ENCODE measurements around the gene ZFX.
"Not testable (repeated sequence)": the region's sequence is repeated elsewhere in the genome, so short reads cannot be mapped to it uniquely, and the experiment has no call there.

Gene ZFX

DNA sequence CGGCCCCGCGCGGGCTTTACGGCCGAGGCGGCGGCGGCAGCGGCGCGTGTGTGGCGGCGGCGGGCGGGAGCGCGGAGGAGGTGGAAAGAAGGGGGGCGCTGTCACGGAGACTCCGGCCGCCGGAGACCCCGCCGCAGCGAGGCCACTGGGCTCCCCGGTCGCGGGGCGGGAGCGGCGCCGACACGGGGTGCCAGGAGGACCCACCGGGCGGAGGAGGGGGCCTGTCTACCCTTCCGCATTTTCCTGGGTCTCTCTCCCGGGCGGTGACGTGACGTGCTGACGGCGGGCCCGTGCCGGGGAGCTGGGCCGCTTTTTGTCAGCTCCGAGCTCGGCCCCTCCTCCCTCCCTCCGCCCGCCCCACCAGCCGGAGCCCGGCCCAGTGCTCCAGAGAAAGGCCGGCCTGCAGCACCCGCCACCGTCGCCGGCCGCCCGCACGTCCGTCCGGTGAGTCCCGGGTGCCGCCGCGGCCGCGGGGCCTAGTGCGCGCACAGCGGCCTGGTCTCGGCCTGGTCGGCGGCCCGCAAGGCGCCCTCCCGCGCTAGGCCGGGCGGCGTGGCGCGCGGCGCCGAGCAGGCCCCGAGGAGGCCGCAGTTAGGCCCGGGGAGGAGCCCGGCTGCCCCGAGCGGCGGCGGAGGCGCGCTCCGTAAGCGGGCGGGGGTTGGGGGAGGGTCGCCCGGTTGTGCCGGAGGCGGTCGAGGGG is at the start of gene ZFX:
TSS of gene ZFX (plus strand) at position 379 of the 700 bp plus-strand sequence. CDS start 23,014 bp downstream, outside the sequence.
- DNase-seq, result no peak

DNA sequence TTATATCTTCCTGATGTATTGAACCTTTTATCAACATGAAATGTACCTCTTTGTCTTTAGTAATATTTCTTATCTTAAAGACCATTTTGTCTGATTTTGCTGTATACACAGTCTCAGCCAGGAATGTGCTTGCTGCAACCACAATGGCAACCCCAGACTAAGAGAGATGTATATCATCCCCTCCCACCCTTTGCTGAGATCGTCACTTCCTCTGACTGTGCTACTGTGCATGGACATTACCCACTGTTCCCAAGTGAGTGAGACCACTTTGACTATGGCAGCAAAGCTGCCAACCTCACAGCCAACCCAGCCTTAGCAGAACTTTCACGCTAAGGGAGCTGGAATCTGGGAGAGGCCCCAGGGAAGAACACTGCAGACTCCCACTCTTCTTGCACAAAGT is 48.8 kb upstream of the ZFX start:
- DNase-seq, result no peak

DNA sequence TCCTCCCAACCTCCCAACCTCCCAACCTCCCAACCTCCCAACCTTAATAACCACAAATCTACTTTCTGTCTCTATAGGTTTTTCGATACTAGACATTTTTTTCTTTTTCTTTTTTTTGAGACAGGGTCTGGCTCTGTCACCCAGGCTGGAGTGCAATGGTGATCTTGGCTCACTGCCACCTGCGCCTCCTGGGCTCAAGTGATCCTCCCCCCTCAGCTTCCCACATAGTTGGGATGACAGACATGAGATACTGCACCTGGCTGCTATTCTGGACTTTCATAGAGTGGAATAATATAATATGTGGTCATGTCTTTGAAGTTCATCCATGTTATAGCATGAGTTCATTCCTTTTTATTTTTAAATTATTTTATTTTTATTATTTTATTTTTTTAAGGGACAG is 39.5 kb upstream of the ZFX start:
- no peak for DNase-seq

DNA sequence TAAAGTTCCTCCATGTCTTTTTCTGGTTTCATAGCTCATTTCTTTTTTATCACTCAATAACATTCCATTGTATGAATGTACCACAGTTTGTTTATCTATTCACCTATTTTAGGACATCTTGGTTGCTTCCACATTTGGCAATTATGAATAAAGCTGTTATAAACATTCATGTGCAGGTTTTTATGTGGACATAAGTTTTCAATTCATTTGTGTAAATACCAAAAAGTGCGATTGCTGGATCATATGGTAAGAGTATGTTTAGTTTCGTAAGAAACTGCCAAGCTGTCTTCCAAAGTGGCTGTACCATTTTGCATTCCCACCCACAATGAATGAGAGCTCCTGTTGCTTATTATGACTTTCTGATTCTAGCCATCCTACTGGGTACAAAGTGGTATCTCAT is 36.3 kb upstream of the ZFX start:
- DNase-seq, result no peak

DNA sequence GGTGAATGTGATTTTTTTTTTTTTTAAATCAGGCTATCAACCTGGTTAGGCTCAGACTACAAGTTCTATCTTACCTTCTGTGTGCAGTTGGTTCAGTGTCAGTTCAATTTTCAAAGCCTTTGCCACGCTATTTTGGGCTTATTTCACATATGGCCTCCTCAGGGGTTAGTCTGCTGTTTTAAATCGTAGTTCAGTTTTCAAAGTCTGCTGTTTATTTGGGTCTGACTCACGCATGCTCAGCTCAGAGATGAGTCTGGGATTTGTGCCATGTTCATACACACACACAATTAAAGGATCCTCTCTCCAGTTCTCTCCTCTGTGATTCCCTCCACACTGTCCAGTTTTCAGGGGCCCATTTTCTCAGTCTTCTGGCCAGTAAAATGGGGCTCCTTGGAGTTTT is 32.3 kb upstream of the ZFX start:
- no peak for DNase-seq

DNA sequence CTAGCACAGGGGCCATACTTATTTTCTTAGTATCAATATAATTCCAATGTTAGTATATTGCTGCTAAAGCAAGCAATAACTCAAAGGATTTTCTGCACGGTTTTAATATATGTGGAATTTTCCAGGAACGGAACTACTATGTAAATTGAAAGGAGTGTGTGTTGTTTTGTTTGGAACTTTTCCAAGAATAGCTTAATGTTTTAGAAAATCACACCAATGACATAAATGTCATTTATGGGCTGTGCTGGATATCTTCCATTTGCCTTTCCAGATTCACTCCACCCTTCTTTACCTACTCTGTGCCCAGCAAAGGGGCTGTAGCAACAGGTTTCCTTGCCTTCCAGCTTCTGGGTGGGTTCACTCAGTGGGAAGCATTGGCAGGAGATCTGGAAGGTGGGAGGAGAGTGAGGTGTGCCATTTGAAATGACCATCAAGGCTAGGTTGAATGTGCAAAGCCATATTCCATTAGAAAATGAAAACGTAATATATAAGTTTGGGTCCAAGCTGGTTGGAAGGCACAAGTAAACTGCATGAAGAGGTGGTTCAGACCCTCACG is 25.2 kb upstream of the ZFX start:
- DNase-seq, result no peak

DNA sequence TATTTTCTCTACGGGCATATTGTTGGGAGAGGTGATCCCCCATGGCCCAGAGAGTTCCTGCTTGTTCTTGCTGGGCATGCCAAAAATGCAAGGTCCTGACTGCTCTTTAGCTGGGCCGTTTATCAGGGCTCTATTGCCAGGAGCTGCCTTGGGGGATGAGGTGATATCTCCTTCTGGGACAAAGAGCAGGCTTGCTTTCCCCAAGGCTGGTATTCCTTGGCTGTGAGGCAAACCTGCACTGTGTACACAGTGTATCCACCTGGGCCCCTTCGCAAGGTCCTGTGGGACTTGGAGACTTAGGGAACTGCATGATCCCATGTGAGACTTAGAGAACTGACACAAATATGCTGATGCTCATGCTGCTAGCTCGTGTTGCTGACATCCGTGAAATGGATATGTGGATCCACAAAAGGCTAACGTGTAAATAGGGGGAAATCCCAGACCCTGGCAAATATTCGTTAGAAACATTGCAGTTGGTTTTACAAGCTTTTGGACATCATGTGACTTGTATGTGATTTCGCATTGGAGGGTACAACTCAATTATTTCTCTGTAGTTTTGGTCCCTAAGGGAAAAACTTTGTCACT is 24.4 kb upstream of the ZFX start:
- no peak for DNase-seq

DNA sequence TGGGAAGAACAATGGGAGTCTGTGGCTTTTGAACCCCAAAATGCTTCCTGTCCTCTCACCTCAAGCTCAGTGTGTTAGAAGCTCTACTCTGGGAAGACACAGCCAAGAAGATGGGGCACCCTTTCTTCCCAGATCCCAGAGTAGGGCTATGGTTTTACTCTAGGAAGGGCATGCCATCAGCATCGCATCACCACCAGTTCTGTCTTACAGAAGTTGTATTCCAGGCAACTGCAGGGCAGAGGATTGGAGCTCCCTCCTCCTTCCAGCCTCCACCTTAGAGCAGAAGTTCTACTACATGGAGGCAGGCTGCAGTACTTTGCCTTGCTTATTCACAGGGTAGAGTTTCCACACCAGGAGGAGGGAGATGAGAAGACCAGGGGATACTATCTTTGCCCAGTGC is 18.1 kb upstream of the ZFX start:
- no peak for DNase-seq

DNA sequence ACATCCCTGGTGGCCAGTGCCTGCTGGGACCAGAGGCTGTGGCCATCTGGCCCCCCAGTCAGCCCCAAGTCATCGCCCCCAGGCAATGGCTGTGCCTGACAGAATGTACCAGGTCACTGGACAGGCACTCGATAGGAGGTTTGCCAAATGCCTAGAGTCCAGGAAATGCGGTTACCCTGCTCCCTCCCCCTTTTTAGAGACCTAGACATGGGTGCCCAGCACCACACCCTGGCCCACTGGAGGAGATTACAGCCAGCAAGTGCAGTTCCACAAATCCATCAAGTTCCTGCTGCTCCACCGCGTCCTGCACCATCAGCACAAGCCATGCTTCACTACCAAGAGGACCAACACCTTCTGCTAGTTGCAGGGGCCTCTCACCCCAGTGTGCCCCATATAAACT is 16.2 kb upstream of the ZFX start:
- no peak for DNase-seq

DNA sequence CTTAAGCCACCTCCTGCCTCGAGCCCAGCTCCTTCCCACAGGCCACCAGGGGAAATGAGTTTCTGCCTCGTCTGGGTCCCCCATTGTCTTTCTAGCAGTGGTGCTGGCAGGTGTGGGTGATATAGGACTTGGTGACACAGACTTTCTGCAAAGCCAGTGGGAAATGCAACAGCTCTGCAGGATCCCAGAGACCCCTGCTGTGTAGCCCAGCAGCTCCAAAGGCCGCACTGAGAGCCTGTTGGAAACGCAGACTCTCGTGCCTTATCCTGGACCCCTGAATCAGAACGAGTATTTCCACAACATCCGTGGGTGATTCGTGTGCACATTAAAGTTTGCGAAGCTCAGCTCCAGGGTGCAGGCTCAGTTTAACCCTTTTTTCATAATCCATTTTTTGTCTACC is 13.8 kb upstream of the ZFX start:
- not testable (repeated sequence) for DNase-seq

DNA sequence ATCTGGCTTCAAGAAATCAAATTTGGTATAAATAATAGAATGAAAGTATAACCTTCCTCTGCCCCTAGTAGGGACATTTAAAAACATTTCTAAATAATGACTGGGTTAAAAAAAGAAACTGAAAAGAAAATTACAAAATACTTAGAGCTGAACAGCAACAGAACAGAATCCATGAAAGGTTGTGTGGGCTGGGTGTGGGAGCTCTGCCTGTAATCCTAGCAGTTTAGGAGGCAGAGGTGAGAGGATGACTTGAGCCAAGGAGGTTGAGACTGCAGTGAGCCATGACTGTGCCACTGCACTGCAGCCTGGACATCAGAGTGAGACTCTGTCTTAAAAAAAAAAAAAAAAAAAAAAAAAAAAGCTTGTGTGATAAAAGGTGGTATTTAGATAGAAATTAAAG is 12.3 kb upstream of the ZFX start:
- DNase-seq, result no peak

DNA sequence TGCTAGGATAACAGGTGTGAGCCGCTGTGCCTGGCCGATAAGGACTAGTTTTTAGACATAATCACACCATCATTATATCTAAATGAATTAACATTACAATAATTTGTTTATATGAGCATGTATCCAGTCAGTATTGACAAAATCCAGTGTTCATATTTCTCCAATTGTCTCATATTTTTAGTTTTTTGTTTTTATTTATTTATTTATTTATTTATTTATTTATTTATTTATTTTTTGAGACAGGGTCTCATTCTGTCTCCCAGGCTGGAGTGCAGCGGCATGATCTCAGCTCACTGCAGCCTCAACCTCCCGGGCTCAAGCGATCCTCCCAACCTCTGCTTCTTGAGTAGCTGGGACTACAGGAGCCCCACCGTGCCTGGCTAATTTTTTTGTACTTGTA is 5.5 kb upstream of the ZFX start:
- not testable (repeated sequence) for DNase-seq

DNA sequence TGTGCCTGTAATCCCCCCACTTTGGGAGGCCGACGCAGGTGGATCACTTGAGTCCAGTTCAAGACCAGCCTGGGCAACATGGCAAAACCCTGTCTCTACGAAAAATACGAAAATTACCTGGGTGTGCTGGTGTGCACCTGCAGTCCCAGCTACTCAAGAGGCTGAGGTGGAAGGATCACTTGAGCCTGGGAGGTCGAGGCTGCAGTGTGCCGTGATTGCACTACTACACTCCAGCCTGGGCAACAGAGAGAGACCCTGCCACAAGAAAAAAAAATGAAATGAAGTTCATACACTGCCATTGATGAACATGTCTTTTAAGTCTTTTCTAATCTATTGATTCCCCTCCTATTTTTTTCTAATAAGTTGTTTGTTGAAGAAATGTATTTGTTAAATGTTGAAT is 5.0 kb upstream of the ZFX start:
- no peak for DNase-seq

DNA sequence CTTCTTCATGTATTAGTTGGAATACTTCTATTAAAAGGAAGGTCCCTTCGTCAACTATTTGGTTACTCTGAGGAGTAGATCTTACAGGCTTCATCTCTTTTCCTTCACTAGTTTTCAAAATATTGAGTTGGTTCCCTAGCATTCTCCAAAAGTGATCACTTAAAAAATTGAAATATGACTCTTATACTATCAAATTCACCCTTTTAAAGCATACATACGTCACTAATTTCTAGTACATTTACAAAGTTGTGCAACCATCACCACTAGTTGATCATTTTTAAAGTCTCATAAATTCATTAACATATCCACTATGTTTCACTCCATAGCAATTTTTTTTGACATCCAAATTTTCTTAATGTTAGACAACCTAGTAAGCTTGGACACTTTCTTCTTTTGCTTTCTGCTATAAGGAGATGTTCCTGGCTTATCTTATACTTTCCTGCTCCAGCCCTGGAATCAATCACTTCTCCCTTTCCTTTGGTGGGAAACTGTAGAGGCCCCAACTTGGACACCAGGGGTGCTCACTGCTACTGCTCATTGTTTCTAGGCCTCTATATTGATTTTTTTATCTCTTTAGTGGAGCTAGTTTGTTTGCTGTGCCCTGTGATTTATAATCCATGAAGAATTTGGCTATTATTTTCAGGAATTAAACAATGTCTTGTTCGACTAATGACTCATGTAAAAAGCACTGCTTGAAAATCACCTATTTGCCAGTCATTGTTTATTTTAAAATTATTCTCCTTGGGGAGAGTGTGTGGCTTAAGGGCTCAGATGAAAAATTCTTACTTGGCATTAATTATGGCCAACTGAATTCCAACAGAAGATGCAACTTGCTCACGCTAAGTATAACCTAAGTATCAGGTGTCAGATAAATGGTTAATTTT is 4.0 kb upstream of the ZFX start:
- no peak for DNase-seq

DNA sequence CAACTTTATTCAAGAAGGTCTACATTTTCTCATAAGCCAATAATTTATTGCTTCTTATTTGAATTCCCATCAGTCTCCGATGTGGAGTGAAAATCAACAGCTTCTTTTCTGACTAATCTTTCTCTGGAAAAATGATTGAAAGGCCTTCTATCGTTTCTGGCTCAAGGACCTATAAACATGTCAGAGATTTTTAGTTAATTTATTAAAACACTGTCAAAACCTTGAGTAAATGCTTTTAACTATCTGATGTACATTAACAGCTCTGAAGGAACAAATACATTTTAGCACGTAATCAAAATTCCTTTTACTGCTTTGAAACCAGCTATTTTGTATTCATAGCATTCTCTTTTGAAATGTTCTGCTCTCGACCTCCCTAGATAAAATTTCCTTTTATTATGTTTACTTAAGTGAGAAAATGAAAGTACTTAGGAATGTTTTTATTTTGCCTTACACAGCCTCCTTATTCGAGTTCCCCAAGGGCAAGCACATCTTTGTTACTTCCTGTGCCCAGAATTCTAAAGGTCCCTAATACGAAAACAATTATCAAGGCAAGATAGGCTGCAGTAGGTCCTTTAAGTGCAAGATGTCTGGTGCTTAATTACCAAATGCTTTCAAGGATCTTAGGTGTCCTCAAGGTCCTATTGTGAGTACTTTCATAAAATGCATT is 3.1 kb upstream of the ZFX start:
- no peak for DNase-seq

DNA sequence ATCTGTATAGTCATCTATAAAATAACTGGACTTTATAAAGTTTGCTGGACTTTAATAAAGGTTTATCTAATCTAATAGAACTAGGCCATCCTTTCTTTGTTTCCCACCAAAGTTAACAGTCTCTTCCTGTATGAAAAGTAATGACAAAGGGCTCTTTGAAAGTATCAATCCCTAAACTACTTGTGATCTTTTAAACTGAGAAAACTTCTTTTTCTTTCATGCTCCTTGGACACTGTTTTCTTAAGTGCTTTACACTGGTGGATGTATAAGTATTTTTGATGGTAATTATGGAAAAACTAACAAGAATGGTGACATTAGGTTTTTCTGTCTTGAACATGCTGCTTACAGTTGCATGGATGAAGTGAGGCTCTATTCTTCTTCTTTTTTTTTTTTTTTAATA is 2.4 kb upstream of the ZFX start:
- DNase-seq, result no peak

DNA sequence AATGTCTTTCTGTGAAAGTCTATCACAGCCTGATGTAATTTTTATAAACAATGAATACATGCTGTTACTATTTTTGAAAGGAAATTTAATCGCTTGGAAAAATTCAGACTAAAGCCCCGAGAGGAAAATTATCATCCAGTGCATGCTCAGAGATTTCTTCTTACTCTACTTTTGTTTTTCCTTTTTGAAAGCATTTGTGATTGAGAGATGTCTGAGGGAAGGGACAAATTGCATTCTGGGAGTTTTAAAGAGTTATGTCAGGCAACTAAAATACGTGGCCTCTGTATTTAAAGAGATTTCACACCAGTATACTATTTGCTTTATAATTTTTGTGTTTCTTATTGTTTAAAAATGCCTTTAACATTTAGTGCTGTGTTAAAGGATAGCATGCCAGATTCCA is 1.4 kb upstream of the ZFX start:
- DNase-seq, result no peak

DNA sequence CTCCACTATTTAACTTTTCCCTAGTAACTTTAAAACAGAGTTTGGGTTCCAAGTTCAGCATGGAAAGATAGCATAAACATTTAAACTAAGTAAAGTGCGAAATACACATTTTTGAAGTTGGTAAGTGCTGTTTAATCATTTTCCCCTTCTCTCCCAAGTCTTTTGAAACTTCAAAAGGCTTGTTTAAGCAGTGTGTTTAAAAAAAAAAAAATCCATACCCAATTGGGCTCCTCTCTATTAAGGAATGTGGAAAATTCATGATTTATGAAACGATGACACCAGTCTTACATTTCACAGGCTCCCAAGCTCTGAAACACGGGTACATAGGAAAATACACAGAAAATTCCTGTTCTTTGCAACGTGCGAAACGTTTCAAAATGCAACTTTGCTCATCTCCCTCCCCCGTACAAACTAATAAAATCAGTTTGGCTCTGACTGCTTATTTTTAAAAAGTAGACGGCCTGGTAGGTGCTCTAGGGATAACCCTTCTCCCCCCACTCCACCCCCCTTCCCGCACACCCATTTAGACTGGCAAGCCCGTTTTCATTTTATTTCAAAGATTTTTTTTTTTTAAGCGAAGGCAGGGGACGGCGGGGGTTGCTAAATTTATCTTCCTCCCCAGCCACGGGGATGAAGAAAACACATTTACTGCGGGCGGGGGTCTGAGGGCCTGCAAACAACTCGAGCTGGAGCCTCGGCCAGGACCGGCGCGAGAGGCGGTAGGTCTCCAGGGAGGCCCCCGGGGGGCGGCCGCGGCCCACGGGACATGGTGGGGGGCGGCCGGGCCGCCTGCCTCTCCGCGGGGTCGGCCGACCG is 786 bp upstream of the ZFX start:
- no peak for DNase-seq

DNA sequence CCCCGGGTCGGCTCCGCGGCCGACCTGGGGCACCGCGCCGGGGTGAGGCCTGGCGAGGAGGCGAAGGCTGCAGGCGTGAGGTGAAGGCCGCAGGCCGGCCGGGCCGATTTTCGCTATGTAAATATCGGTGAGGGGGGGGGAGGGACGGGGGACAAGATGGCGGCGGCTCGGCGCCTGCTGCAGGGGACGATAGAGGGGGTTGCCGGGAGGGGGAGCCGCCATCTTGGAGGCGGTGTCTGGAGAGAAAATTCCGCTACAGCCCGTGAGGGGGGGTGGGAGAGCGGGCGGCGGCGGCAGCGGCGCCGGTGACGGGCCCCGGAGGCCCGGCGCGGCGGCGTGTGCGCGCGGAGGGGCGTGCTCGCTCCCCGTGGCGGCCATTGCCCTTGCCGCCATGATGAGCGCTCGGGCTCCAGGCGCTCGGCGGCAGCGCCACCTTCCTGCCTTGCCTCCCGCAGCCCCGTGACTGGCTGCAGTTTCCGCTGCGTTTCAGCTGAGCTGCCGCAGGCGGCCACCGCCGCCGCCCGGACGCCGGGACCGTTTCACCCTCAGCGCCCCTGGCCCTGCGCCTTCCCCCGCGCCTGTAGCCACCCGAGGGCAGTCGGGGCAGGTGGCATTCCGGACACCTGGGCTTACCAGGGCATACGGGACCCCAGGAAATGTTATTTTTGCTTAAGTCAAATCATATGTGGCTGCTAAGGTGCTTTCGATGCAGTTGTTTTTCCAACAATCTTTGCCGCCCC is 692 bp downstream of the ZFX start:
- DNase-seq, result peak; percentile 80 to 82

DNA sequence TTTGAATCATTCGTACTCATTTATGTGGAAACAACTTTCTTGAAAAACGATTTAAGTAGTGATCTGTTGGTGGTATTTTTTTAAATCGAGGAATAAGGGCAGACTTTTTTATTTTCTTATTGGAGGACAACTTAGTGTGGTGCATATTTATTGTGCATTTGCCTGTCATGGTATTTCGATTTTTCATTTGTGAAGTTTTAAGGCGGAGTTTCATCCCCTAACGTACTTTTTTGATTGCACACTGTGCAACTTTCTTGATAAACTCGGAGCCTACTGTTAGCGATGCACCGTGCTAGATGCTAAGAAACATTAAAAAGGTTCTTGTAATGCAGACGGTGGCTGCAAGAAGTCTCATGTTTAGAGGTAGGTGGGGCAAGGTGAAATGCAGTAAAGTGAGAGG is 1.4 kb downstream of the ZFX start:
- no peak for DNase-seq

DNA sequence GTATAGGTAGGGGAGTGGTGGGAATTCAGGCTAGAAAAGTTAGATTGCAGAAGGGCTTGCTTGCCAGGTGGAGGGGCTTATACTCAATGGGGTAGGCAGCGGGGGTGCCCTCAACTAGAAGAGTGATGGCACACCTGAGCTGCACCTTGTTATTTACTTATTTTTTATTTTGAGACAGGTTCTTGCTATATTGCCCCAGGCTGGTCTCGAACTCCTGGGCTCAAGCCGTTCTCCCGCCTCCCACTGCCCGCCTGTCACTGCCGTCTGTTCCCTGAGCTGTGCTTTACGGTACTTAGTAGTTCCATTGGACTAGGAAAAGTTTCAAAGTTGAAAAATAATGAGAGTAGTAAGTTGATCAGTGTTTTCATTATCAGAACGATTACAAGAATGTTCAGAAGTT is 2.0 kb downstream of the ZFX start:
- no peak for DNase-seq
